Brain microvascular endothelial cell (primary cell): Measurements from ENCODE around the gene MEF2B.

Experiments used
- DNase-seq: peaks from one replicate; pipeline ENCODE4 v3.0.0-alpha.2; 2020
- H3K27ac ChIP-seq: fragments of 250-450 bp; sonication (Bioruptor Pico); 2 replicates; pipeline ENCODE4 v1.5.1; 2020; ENCODE audit warnings: mild to moderate bottlenecking, moderate library complexity
- H3K27me3 ChIP-seq: fragments of 250-450 bp; sonication (Bioruptor Pico); replicated peaks from 2 replicates; pipeline ENCODE4 v1.5.1; 2020; ENCODE audit warnings: mild to moderate bottlenecking
- H3K36me3 ChIP-seq: fragments of 250-450 bp; sonication (Bioruptor Pico); replicated peaks from 2 replicates; pipeline ENCODE4 v1.5.1; 2020; ENCODE audit warnings: mild to moderate bottlenecking
- H3K4me3 ChIP-seq: 2 replicates; pipeline ENCODE4 v1.5.1; 2011; ENCODE audit warnings: low read depth, mild to moderate bottlenecking, control low read depth, low read length, moderate library complexity
- CTCF ChIP-seq: IDR thresholded peaks from 2 replicates; pipeline ENCODE4 v1.5.1; 2011; ENCODE audit warnings: low read depth, mild to moderate bottlenecking, moderate library complexity, low read length, control low read depth, inconsistent platforms; ENCODE audit errors: missing control alignments
- in situ Hi-C: cut with HindIII; loops from 2 replicates; pipeline ENCODE4 v1.10.0; 2017; ENCODE audit warnings: low sequenced_read_pairs, low pct_ligation_motif_present

The MEF2B gene

GRCh38 chr19:19131989-19132388 lies 38.1 kb downstream of the MEF2B start:
- Histone ChIP-seq H3K4me3 (no peak overlapping the region), H3K36me3 (no peaks in the 10 kb centered on the region), H3K27me3 (no peaks in the 10 kb centered on the region), H3K27ac (no peak overlapping the region)
- TF ChIP-seq CTCF = no peak
- no peak for DNase-seq
- in situ Hi-C loops = no loop called here

- TF ChIP-seq CTCF = no peak
- H3K4me3 ChIP-seq = no peak overlapping the region
- H3K27me3 ChIP-seq = no peaks in the 10 kb centered on the region
- H3K36me3 ChIP-seq = peaks cover 3% of the 10 kb centered on the region
- in situ Hi-C loops = no loop called here
- no peak for DNase-seq
- no peak overlapping the region for H3K27ac ChIP-seq
Measured at GRCh38 chr19:19126102-19126501, 44.0 kb downstream of the MEF2B start.

GRCh38 chr19:19123386-19123785 lies 46.7 kb downstream of the MEF2B start:
- no peak for DNase-seq
- no peak for TF ChIP-seq CTCF

GRCh38 chr19:19122902-19123301 lies 47.2 kb downstream of the MEF2B start:
- TF ChIP-seq CTCF = no peak
- no peaks in the 10 kb centered on the region for H3K27me3 ChIP-seq
- no peak for DNase-seq
- no peak overlapping the region for H3K4me3 ChIP-seq
- H3K27ac ChIP-seq = no peak overlapping the region
- H3K36me3 ChIP-seq = peaks cover 13% of the 10 kb centered on the region
- in situ Hi-C loops = no loop called here

More at GRCh38 chr19:19123386-19123785, 46.7 kb downstream of the MEF2B start:
- in situ Hi-C loops = no loop called here
- no peaks in the 10 kb centered on the region for H3K27me3 ChIP-seq
- no peak overlapping the region for H3K27ac ChIP-seq
- H3K36me3 ChIP-seq = peaks cover 11% of the 10 kb centered on the region
- H3K4me3 ChIP-seq = no peak overlapping the region

GRCh38 chr19:19121371-19121770 lies 48.7 kb downstream of the MEF2B start:
- Histone ChIP-seq H3K36me3 (peaks cover 13% of the 10 kb centered on the region), H3K4me3 (no peak overlapping the region), H3K27ac (no peak overlapping the region), H3K27me3 (no peaks in the 10 kb centered on the region)
- DNase-seq = no peak
- in situ Hi-C loops = no loop called here
- no peak for TF ChIP-seq CTCF

GRCh38 chr19:19120308-19121231 lies 49.5 kb downstream of the MEF2B start:
- peak; percentile 78 for DNase-seq
- no peak overlapping the region for H3K27ac ChIP-seq
- in situ Hi-C loops = no loop called here
- H3K27me3 ChIP-seq = no peaks in the 10 kb centered on the region
- peak overlapping the region; percentile 5 for H3K4me3 ChIP-seq
- peaks cover 13% of the 10 kb centered on the region for H3K36me3 ChIP-seq
- no peak for TF ChIP-seq CTCF
